ENCODE measurements around the gene SCGB1C1. TPM values are rescaled to one million over a fixed set of nuclear protein-coding genes. Genes with fewer than 3 reads are reported as not detected.
A peak's percentile ranks its signal among the peaks of the same experiment; 100 is the strongest.

SCGB1C1 gene
- total RNA-seq, 1 donor, result not detected

DNA sequence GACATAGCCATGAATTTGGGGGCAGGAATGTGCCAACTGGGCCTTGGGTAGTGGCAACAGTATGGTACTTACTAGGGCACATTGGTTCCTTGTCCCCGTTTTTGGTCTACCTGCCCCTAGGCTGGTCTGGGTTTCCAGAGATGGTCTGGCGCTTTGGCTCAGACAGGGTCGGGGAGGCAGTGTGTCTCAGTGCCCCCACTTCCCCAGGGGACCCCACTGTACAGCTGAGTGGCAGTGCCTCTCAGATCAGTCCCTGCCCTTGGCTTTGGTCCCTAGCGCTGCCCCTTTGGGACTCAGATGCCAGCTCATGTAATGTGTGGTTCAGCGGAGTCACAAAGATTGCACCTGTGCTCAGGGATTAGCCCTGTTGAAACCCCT lies 17.9 kb downstream of the SCGB1C1 start:
- peak overlapping the region; percentile 80 for H3K4me3 ChIP-seq (ENCODE audit: low read depth, low read length)
- no peak for DNase-seq (ENCODE audit: low read depth)
- TF ChIP-seq, protein P1, sequence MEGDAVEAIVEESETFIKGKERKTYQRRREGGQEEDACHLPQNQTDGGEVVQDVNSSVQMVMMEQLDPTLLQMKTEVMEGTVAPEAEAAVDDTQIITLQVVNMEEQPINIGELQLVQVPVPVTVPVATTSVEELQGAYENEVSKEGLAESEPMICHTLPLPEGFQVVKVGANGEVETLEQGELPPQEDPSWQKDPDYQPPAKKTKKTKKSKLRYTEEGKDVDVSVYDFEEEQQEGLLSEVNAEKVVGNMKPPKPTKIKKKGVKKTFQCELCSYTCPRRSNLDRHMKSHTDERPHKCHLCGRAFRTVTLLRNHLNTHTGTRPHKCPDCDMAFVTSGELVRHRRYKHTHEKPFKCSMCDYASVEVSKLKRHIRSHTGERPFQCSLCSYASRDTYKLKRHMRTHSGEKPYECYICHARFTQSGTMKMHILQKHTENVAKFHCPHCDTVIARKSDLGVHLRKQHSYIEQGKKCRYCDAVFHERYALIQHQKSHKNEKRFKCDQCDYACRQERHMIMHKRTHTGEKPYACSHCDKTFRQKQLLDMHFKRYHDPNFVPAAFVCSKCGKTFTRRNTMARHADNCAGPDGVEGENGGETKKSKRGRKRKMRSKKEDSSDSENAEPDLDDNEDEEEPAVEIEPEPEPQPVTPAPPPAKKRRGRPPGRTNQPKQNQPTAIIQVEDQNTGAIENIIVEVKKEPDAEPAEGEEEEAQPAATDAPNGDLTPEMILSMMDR (IDR thresholded peaks at IDR 0.05; ENCODE audit: insufficient read depth, low read length), result no peak

DNA sequence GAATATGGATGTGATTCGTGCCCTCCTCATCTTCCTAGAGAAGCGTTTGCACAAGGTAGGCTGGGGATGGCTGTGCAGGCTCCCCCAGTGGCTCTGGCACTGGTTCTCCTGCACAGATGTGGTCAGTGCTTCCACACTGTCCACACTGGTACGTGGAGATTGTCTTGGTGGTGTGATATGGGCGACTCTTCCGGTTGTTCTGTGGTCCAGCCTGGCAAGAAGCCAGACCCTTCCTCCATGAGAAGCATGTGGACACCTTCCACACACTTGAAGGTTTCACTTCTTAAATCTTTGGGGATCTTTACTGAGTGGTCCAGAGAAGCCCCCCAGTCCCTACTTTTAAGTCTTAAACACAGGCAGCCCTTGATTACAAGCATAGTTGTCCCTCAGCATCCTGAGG lies 18.4 kb downstream of the SCGB1C1 start:
- no peak for DNase-seq (ENCODE audit: low read depth)
- TF ChIP-seq, protein P1 (IDR thresholded peaks at IDR 0.05; ENCODE audit: insufficient read depth, low read length), result no peak
- H3K4me3 ChIP-seq (ENCODE audit: low read depth, low read length), result no peak overlapping the region

DNA sequence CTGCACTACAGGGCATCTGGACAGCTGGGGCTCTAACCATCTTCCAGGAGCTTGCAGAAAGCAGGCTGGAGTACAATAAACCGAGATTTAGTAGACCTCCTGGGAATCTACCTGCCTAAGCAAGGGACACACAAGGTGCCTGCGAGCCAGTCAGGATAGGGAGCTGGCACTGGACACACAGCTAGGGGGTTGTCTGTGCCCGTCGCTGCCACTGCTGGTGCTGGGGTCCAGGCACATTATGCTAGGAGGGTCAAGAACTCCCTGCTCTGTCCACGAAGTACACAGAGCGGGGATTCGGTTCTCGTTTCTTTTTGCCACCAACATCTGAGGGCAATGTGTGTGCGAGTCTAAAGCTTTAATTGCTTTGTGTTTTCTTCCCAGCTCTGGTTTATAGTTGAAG lies 18.9 kb downstream of the SCGB1C1 start:
- H3K4me3 ChIP-seq (ENCODE audit: low read depth, low read length), result no peak overlapping the region
- TF ChIP-seq, protein P1 (IDR thresholded peaks at IDR 0.05; ENCODE audit: insufficient read depth, low read length), result no peak
- no peak for DNase-seq (ENCODE audit: low read depth)

DNA sequence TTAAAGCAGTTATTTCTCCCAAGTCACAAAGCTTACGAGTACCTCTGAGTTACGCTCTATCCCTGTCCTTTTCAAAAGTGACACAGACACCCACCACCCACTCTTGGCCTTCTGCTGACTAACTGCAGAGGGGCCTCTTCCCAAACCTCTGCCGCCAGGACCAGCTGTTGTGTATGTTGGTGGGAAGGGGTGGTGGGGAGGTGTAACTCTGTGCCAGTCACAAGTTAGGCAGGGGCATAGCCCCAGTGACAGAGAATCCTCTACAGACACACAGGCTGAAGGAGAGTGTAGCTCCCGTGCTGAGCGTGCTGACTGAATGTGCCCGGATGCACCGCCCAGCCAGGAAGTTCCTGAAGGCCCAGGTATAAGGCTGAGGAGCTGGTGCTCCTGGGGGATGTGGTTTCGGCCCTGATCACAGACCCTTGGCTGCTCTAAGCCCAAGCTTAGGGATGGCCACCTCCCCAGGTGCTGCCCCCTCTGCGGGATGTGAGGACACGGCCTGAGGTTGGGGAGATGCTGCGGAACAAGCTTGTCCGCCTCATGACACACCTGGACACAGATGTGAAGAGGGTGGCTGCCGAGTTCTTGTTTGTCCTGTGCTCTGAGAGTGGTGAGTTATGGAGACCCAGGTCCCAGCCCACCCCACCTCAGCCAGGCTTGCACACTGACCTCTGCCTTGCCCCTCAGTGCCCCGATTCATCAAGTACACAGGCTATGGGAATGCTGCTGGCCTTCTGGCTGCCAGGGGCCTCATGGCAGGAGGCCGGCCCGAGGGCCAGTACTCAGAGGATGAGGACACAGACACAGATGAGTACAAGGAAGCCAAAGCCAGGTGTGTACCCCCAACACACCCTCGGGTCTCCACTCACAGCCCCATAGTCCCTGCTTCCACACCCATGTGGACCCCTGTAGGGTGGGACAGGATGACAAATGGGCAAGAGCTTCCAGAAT lies 19.5 kb downstream of the SCGB1C1 start:
- TF ChIP-seq, protein P1 (IDR thresholded peaks at IDR 0.05; ENCODE audit: insufficient read depth, low read length), result no peak
- H3K4me3 ChIP-seq (ENCODE audit: low read depth, low read length), result no peak overlapping the region
- DNase-seq (ENCODE audit: low read depth), result no peak

DNA sequence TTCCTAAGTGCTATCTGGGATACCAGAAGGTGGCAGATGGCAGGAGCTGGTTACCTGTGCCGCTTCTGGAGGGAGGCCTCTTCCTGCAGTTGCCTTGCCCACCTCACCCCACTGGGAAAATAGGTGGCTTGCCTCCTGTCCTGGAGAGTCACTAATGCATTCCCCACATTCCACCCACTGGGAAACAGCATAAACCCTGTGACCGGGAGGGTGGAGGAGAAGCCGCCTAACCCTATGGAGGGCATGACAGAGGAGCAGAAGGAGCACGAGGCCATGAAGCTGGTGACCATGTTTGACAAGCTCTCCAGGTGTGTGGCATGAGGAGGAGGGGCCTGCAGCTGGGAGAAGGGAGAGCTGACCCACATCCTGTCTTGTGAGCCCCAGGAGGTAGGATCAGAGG lies 20.2 kb downstream of the SCGB1C1 start:
- TF ChIP-seq, protein P1 (IDR thresholded peaks at IDR 0.05; ENCODE audit: insufficient read depth, low read length), result no peak
- DNase-seq (ENCODE audit: low read depth), result no peak
- no peak overlapping the region for H3K4me3 ChIP-seq (ENCODE audit: low read depth, low read length)

DNA sequence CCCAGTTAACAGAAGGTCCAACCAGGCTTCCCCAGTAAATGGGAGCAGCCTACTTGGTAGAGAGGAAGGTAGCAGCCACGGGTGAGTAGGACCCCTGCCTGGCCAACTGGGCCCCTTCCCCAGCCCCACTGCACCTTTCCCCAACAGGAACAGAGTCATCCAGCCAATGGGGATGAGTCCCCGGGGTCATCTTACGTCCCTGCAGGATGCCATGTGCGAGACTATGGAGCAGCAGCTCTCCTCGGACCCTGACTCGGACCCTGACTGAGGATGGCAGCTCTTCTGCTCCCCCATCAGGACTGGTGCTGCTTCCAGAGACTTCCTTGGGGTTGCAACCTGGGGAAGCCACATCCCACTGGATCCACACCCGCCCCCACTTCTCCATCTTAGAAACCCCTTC lies 21.2 kb downstream of the SCGB1C1 start:
- DNase-seq (ENCODE audit: low read depth), result no peak
- TF ChIP-seq, protein P1 (IDR thresholded peaks at IDR 0.05; ENCODE audit: insufficient read depth, low read length), result no peak

More for the DNA sequence above, 21.2 kb downstream of the SCGB1C1 start:
- H3K4me3 ChIP-seq (ENCODE audit: low read depth, low read length), result no peak overlapping the region
